Measurements from ENCODE around the gene SLC45A2.

DNA sequence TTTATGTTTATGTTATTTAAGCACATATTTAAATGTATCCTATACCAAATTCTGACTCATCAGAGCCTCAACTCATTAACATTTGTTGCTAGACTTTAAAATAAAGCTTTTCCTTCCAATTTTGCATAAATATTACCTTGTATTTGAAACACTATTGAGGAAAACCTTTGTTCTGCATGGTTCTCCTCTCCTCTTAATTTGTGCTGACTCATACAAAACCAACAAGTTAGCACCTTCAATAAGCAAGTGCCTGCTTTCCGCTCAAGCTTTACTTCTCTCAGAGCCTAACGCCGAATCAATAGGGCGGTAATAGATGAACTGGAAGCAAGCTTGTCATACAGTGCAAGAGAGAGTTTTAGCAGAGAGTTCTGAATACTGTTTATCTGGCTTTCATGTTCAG lies 15.5 kb upstream of the SLC45A2 start:
- TF ChIP-seq, protein P1, sequence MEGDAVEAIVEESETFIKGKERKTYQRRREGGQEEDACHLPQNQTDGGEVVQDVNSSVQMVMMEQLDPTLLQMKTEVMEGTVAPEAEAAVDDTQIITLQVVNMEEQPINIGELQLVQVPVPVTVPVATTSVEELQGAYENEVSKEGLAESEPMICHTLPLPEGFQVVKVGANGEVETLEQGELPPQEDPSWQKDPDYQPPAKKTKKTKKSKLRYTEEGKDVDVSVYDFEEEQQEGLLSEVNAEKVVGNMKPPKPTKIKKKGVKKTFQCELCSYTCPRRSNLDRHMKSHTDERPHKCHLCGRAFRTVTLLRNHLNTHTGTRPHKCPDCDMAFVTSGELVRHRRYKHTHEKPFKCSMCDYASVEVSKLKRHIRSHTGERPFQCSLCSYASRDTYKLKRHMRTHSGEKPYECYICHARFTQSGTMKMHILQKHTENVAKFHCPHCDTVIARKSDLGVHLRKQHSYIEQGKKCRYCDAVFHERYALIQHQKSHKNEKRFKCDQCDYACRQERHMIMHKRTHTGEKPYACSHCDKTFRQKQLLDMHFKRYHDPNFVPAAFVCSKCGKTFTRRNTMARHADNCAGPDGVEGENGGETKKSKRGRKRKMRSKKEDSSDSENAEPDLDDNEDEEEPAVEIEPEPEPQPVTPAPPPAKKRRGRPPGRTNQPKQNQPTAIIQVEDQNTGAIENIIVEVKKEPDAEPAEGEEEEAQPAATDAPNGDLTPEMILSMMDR (IDR thresholded peaks at IDR 0.05; ENCODE audit: poor library complexity, severe bottlenecking) = no peak
- TF ChIP-seq TAF1 (IDR thresholded peaks at IDR 0.05; ENCODE audit: low read depth) (no peak), EZH2 (IDR thresholded peaks at IDR 0.05; ENCODE audit: borderline replicate concordance, insufficient read depth, low read length, poor library complexity, severe bottlenecking) (no peak), RAD21 (conservative IDR thresholded peaks at IDR 0.05) (no peak), EP300 (conservative IDR thresholded peaks at IDR 0.05; ENCODE audit: poor library complexity, severe bottlenecking) (no peak), POLR2AphosphoS5 (IDR thresholded peaks at IDR 0.05) (no peak), SMC3 (conservative IDR thresholded peaks at IDR 0.05; ENCODE audit: poor library complexity) (no peak)
- TF ChIP-seq, protein P2, sequence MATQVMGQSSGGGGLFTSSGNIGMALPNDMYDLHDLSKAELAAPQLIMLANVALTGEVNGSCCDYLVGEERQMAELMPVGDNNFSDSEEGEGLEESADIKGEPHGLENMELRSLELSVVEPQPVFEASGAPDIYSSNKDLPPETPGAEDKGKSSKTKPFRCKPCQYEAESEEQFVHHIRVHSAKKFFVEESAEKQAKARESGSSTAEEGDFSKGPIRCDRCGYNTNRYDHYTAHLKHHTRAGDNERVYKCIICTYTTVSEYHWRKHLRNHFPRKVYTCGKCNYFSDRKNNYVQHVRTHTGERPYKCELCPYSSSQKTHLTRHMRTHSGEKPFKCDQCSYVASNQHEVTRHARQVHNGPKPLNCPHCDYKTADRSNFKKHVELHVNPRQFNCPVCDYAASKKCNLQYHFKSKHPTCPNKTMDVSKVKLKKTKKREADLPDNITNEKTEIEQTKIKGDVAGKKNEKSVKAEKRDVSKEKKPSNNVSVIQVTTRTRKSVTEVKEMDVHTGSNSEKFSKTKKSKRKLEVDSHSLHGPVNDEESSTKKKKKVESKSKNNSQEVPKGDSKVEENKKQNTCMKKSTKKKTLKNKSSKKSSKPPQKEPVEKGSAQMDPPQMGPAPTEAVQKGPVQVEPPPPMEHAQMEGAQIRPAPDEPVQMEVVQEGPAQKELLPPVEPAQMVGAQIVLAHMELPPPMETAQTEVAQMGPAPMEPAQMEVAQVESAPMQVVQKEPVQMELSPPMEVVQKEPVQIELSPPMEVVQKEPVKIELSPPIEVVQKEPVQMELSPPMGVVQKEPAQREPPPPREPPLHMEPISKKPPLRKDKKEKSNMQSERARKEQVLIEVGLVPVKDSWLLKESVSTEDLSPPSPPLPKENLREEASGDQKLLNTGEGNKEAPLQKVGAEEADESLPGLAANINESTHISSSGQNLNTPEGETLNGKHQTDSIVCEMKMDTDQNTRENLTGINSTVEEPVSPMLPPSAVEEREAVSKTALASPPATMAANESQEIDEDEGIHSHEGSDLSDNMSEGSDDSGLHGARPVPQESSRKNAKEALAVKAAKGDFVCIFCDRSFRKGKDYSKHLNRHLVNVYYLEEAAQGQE (IDR thresholded peaks at IDR 0.05; ENCODE audit: borderline replicate concordance) = no peak

All from neural cell (in vitro differentiated cells).